HG03520 (cell line): ENCODE results near the gene ADD3.
"Not testable (repeated sequence)": the region's sequence is repeated elsewhere in the genome, so short reads cannot be mapped to it uniquely, and the experiment has no call there.

Experiments
- ATAC-seq: cut with Tn5 transposase; IDR thresholded peaks from one replicate; pipeline ENCODE4 v1.9.1; 2021; ENCODE audit warnings: mild to moderate bottlenecking, moderate library complexity; ENCODE audit not compliant: unreplicated experiment

ADD3 gene

GRCh38 chr10:110032801-110033700 lies 25.3 kb downstream of the ADD3 start:
- no peak for ATAC-seq

- ATAC-seq, result no peak
These were observed 26.0 kb downstream of the ADD3 start for GRCh38 chr10:110033701-110034235.

- ATAC-seq, result no peak
These were observed 26.8 kb downstream of the ADD3 start for GRCh38 chr10:110034596-110034995.

GRCh38 chr10:110035070-110035921 lies 27.5 kb downstream of the ADD3 start:
- ATAC-seq, result no peak

- ATAC-seq, result peak; percentile 83
These were observed 28.9 kb downstream of the ADD3 start for GRCh38 chr10:110036640-110037039.

GRCh38 chr10:110039254-110039653 lies 31.5 kb downstream of the ADD3 start:
- ATAC-seq, result no peak

- ATAC-seq, result no peak
These were observed 32.3 kb downstream of the ADD3 start for GRCh38 chr10:110040108-110040507.

GRCh38 chr10:110040767-110041478 lies 33.1 kb downstream of the ADD3 start:
- ATAC-seq, result no peak

GRCh38 chr10:110041479-110041829 lies 33.7 kb downstream of the ADD3 start:
- ATAC-seq, result no peak

- no peak for ATAC-seq
These were observed 34.4 kb downstream of the ADD3 start for GRCh38 chr10:110042181-110042580.

- ATAC-seq, result no peak
These were observed 35.1 kb downstream of the ADD3 start for GRCh38 chr10:110042891-110043290.

- no peak for ATAC-seq
These were observed 36.9 kb downstream of the ADD3 start for GRCh38 chr10:110044681-110045080.

- ATAC-seq, result no peak
These were observed 38.0 kb downstream of the ADD3 start for GRCh38 chr10:110045772-110046171.

GRCh38 chr10:110048145-110048544 lies 40.4 kb downstream of the ADD3 start:
- ATAC-seq, result not testable (repeated sequence)

- ATAC-seq, result no peak
These were observed 41.0 kb downstream of the ADD3 start for GRCh38 chr10:110048781-110049180.

- ATAC-seq, result not testable (repeated sequence)
These were observed 42.3 kb downstream of the ADD3 start for GRCh38 chr10:110049889-110050591.

- no peak for ATAC-seq
These were observed 43.7 kb downstream of the ADD3 start for GRCh38 chr10:110051487-110051886.

GRCh38 chr10:110052916-110053315 lies 45.1 kb downstream of the ADD3 start:
- ATAC-seq, result no peak

- no peak for ATAC-seq
These were observed 49.0 kb downstream of the ADD3 start for GRCh38 chr10:110056822-110057221.

- ATAC-seq, result no peak
These were observed 49.7 kb downstream of the ADD3 start for GRCh38 chr10:110057456-110057855.
